ENCODE data around the gene CNTNAP5.
"Not testable (repeated sequence)": the region's sequence is repeated elsewhere in the genome, so short reads cannot be mapped to it uniquely, and the experiment has no call there.

CNTNAP5 gene

GRCh38 chr2:124354466-124354865, 329.4 kb downstream of the CNTNAP5 start:
- TF ChIP-seq CTCF (IDR thresholded peaks at IDR 0.05): no peak
- DNase-seq: no peak
- no peak overlapping the region for H3K4me3 ChIP-seq
- H3K27ac ChIP-seq: no peak overlapping the region
- intact Hi-C loops (cut with DNase I; ENCODE audit: low total_unique reads): no loop called here
- no peaks in the 10 kb centered on the region for H3K27me3 ChIP-seq
- no peaks in the 10 kb centered on the region for H3K4me1 ChIP-seq
- no peaks in the 10 kb centered on the region for H3K36me3 ChIP-seq
- no peaks in the 10 kb centered on the region for H3K9me3 ChIP-seq

- intact Hi-C loops (cut with DNase I; ENCODE audit: low total_unique reads); H3K27ac ChIP-seq; H3K4me1 ChIP-seq; H3K4me3 ChIP-seq; DNase-seq; H3K36me3 ChIP-seq; H3K27me3 ChIP-seq; H3K9me3 ChIP-seq: not testable (repeated sequence)
These were observed 336.9 kb downstream of the CNTNAP5 start for GRCh38 chr2:124361966-124362365.

- Histone ChIP-seq H3K27me3 (no peaks in the 10 kb centered on the region), H3K36me3 (no peaks in the 10 kb centered on the region), H3K4me3 (no peak overlapping the region), H3K4me1 (no peaks in the 10 kb centered on the region), H3K9me3 (no peaks in the 10 kb centered on the region), H3K27ac (no peak overlapping the region)
- TF ChIP-seq CTCF (IDR thresholded peaks at IDR 0.05): no peak
- intact Hi-C loops (cut with DNase I; ENCODE audit: low total_unique reads): no loop called here
- no peak for DNase-seq
These were observed 344.1 kb downstream of the CNTNAP5 start for GRCh38 chr2:124369181-124369580.

- Histone ChIP-seq H3K4me1 (no peaks in the 10 kb centered on the region), H3K4me3 (no peak overlapping the region), H3K9me3 (no peaks in the 10 kb centered on the region), H3K36me3 (no peaks in the 10 kb centered on the region), H3K27me3 (no peaks in the 10 kb centered on the region), H3K27ac (no peak overlapping the region)
- intact Hi-C loops (cut with DNase I; ENCODE audit: low total_unique reads): no loop called here
- no peak for DNase-seq
- TF ChIP-seq CTCF (IDR thresholded peaks at IDR 0.05): no peak
These were observed 355.2 kb downstream of the CNTNAP5 start for GRCh38 chr2:124380221-124380749.

- Histone ChIP-seq H3K36me3 (no peaks in the 10 kb centered on the region), H3K9me3 (no peaks in the 10 kb centered on the region), H3K27ac (no peak overlapping the region), H3K4me1 (no peaks in the 10 kb centered on the region), H3K4me3 (no peak overlapping the region), H3K27me3 (no peaks in the 10 kb centered on the region)
- TF ChIP-seq CTCF (IDR thresholded peaks at IDR 0.05): no peak
- DNase-seq: no peak
- intact Hi-C loops (cut with DNase I; ENCODE audit: low total_unique reads): no loop called here
These were observed 357.1 kb downstream of the CNTNAP5 start for GRCh38 chr2:124382067-124382618.

GRCh38 chr2:124395961-124396360, 370.9 kb downstream of the CNTNAP5 start:
- intact Hi-C loops (cut with DNase I; ENCODE audit: low total_unique reads): no loop called here
- no peak for TF ChIP-seq CTCF (IDR thresholded peaks at IDR 0.05)
- Histone ChIP-seq H3K4me1 (no peaks in the 10 kb centered on the region), H3K27ac (no peak overlapping the region), H3K9me3 (no peaks in the 10 kb centered on the region), H3K27me3 (no peaks in the 10 kb centered on the region), H3K36me3 (no peaks in the 10 kb centered on the region), H3K4me3 (no peak overlapping the region)
- no peak for DNase-seq

All from tibial artery (tissue), 4 donors.